Measurements from ENCODE around the gene RASSF3.
A peak's percentile ranks its signal among the peaks of the same experiment; 100 is the strongest.

Gene RASSF3

GRCh38 chr12:64724201-64724745, 114.0 kb downstream of the RASSF3 start:
- H3K79me2 ChIP-seq (ENCODE audit: insufficient read depth, low read length) = no peaks in the 10 kb centered on the region
- H3K4me3 ChIP-seq (ENCODE audit: low read depth in 1 of 2, low read length in 2 of 2) = no peak overlapping the region
- H3K9me3 ChIP-seq (ENCODE audit: insufficient read depth, low read length, severe bottlenecking) = no peaks in the 10 kb centered on the region
- no peak overlapping the region for H3K4me2 ChIP-seq (ENCODE audit: insufficient read depth, low read length)
- ATAC-seq (ENCODE audit: insufficient read depth, low read depth) = no peak
- H3K36me3 ChIP-seq (ENCODE audit: insufficient read depth, low read length) = peaks cover 59% of the 10 kb centered on the region
- H3K4me1 ChIP-seq (ENCODE audit: insufficient read depth, low read length) = no peaks in the 10 kb centered on the region
- H3K9ac ChIP-seq (ENCODE audit: low read depth, low read length) = no peak overlapping the region
- H3K27ac ChIP-seq (ENCODE audit: low read length) = no peak overlapping the region
- no peaks in the 10 kb centered on the region for H3K27me3 ChIP-seq (ENCODE audit: insufficient read depth, low read length, poor library complexity)
- no peaks in the 10 kb centered on the region; the same call in 1 of the 2 replicates for H4K20me1 ChIP-seq (ENCODE audit: insufficient read depth, low read length)
- no peak for TF ChIP-seq EZH2 (IDR thresholded peaks at IDR 0.05; ENCODE audit: borderline replicate concordance, low read depth, low read length, severe bottlenecking)
- TF ChIP-seq, protein P1, sequence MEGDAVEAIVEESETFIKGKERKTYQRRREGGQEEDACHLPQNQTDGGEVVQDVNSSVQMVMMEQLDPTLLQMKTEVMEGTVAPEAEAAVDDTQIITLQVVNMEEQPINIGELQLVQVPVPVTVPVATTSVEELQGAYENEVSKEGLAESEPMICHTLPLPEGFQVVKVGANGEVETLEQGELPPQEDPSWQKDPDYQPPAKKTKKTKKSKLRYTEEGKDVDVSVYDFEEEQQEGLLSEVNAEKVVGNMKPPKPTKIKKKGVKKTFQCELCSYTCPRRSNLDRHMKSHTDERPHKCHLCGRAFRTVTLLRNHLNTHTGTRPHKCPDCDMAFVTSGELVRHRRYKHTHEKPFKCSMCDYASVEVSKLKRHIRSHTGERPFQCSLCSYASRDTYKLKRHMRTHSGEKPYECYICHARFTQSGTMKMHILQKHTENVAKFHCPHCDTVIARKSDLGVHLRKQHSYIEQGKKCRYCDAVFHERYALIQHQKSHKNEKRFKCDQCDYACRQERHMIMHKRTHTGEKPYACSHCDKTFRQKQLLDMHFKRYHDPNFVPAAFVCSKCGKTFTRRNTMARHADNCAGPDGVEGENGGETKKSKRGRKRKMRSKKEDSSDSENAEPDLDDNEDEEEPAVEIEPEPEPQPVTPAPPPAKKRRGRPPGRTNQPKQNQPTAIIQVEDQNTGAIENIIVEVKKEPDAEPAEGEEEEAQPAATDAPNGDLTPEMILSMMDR (IDR thresholded peaks at IDR 0.05; ENCODE audit: borderline replicate concordance, extremely low read depth, low read length, poor library complexity, severe bottlenecking) = no peak
- no peak overlapping the region for H2AFZ ChIP-seq (ENCODE audit: low read depth, low read length)
- DNase-seq = no peak

DNA sequence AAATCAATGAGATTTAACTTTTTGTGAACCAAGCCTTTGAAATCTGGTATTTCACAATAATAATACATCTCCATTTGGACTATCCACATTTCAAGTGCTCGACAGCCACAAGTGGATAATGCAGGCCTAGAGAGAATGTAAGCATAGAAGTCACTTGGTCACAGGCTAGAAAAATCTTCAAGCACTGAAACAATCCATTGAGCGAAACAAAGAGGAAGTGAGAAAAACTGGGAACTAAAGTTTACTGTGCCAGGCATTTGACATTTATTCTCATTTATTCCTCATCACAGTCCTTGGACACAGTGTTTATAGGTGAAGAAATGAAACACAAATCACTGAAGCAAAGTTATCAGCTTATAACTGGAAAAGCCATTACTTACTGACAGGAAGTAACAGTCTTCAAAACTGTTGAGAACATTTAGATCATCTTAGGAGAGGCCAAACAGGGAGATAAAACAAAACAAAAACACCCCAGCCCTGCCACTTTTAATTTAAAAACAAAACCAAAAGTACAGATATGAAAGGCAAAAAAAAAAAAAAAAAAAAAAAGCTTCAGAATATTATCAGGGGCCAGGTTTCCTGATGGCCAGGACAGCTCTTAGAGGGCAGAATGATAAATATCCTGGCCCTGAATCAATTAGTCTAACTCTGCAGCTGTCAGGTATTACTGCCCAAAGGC, 119.8 kb downstream of the RASSF3 start:
- no peak overlapping the region for H2AFZ ChIP-seq (ENCODE audit: low read depth, low read length)
- H3K27me3 ChIP-seq (ENCODE audit: insufficient read depth, low read length, poor library complexity) = no peaks in the 10 kb centered on the region
- TF ChIP-seq, protein P1 (IDR thresholded peaks at IDR 0.05; ENCODE audit: borderline replicate concordance, extremely low read depth, low read length, poor library complexity, severe bottlenecking) = no peak
- H3K27ac ChIP-seq (ENCODE audit: low read length) = peak overlapping the region; percentile 61
- peaks cover 5% of the 10 kb centered on the region; the same call in 1 of the 2 replicates for H3K4me1 ChIP-seq (ENCODE audit: insufficient read depth, low read length)
- DNase-seq (no peak), ATAC-seq (ENCODE audit: insufficient read depth, low read depth) (no peak)
- H3K9ac ChIP-seq (ENCODE audit: low read depth, low read length) = no peak overlapping the region
- H3K79me2 ChIP-seq (ENCODE audit: insufficient read depth, low read length) = no peaks in the 10 kb centered on the region
- no peak overlapping the region for H3K4me3 ChIP-seq (ENCODE audit: low read depth in 1 of 2, low read length in 2 of 2)
- H3K9me3 ChIP-seq (ENCODE audit: insufficient read depth, low read length, severe bottlenecking) = no peaks in the 10 kb centered on the region
- H3K36me3 ChIP-seq (ENCODE audit: insufficient read depth, low read length) = peaks cover 20% of the 10 kb centered on the region
- H3K4me2 ChIP-seq (ENCODE audit: insufficient read depth, low read length) = no peak overlapping the region
- H4K20me1 ChIP-seq (ENCODE audit: insufficient read depth, low read length) = no peaks in the 10 kb centered on the region

GRCh38 chr12:64730588-64730969, 120.3 kb downstream of the RASSF3 start:
- TF ChIP-seq, protein P1 (IDR thresholded peaks at IDR 0.05; ENCODE audit: borderline replicate concordance, extremely low read depth, low read length, poor library complexity, severe bottlenecking) = no peak
- TF ChIP-seq EZH2 (IDR thresholded peaks at IDR 0.05; ENCODE audit: borderline replicate concordance, low read depth, low read length, severe bottlenecking) = no peak
- DNase-seq (no peak), ATAC-seq (ENCODE audit: insufficient read depth, low read depth) (no peak)
- Histone ChIP-seq H3K79me2 (ENCODE audit: insufficient read depth, low read length) (no peaks in the 10 kb centered on the region), H4K20me1 (ENCODE audit: insufficient read depth, low read length) (no peaks in the 10 kb centered on the region), H3K4me1 (ENCODE audit: insufficient read depth, low read length) (peaks cover 5% of the 10 kb centered on the region; the same call in 1 of the 2 replicates), H3K27me3 (ENCODE audit: insufficient read depth, low read length, poor library complexity) (no peaks in the 10 kb centered on the region), H3K9ac (ENCODE audit: low read depth, low read length) (no peak overlapping the region), H3K36me3 (ENCODE audit: insufficient read depth, low read length) (peaks cover 25% of the 10 kb centered on the region), H3K4me3 (ENCODE audit: low read depth in 1 of 2, low read length in 2 of 2) (no peak overlapping the region), H3K9me3 (ENCODE audit: insufficient read depth, low read length, severe bottlenecking) (no peaks in the 10 kb centered on the region), H3K4me2 (ENCODE audit: insufficient read depth, low read length) (no peak overlapping the region), H2AFZ (ENCODE audit: low read depth, low read length) (no peak overlapping the region), H3K27ac (ENCODE audit: low read length) (no peak overlapping the region)

Measured in DND-41 (cell line).